ENCODE data around the gene ZDHHC24. TPM values are rescaled to one million over a fixed set of nuclear protein-coding genes. Genes with fewer than 3 reads are reported as not detected.

Gene ZDHHC24
- total RNA-seq, 2 donors from 2014 or later, result 9.9 to 11.7 TPM

DNA sequence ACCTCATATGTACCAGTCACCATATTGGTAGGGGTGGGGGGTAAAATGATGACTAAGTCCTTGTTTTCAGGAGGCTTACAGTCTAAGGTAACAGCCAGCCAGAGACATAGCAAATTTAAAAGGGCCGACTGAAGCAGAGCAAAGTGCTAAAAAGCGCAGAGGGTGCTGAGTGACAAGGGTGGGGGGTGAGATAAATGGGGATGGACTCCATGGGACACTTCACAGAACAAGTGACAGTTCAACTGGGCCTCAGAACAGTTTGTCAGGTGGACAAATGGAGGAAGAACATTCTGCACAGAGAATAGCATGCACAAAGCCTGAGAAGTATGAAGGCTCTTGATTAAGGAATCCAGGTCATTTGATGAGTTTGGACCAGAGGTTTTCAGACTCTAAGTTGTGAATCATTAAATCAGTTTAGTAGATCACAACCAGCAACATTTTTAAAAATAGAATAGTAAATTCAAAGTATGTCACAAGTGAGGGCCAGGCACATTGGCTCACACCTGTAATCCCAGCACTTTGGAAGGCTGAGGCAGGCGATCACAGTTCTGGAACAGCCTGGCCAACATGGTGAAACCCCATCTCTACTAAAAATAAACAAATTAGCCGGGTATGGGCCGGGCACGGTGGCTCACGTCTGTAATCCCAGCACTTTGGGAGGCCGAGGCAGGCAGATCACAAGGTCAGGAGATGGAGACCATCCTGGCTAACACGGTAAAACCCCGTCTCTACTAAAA is 21.4 kb downstream of the ZDHHC24 start:
- DNase-seq, result no peak
- ATAC-seq, result no peak
- intact Hi-C loops (cut with DNase I, micrococcal nuclease), result no loop called here

DNA sequence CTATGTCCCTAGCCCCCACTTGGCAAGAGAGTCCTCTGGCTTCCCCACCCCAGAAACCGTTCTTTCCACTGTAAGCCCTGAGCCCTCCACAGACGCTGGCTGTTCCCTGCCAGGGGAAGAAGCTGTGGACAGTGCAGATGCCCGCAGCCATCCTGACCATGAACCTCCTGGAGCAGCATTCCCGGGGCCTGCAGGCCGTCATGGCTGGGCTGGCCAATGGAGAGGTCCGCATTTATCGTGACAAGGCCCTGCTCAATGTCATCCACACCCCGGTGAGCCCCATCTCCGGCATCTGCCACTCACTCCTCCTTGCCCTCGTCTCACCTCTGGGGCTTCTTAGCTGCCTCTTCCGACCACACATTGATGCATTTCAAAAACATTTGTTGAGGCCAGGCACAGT is 22.2 kb downstream of the ZDHHC24 start:
- DNase-seq, result no peak
- intact Hi-C loops (cut with DNase I, micrococcal nuclease), result no loop called here
- no peak for ATAC-seq

GRCh38 chr11:66510990-66511339 is 34.9 kb downstream of the ZDHHC24 start:
- peak; percentile 44 for ATAC-seq
- intact Hi-C loops (cut with DNase I, micrococcal nuclease), result no loop called here
- no peak for DNase-seq

GRCh38 chr11:66510271-66510989 is 35.4 kb downstream of the ZDHHC24 start, which contains the start of gene BBS1:
Gene BBS1 (plus strand): TSS chr11:66510635. CDS start chr11:66510660, 25 bp downstream.
- intact Hi-C loops (cut with DNase I, micrococcal nuclease), result no loop called here
- ATAC-seq (peak; percentile 100), DNase-seq (peak; percentile 79 to 94)

GRCh38 chr11:66509131-66509561 is 36.7 kb downstream of the ZDHHC24 start:
- DNase-seq, result no peak
- ATAC-seq, result no peak
- intact Hi-C loops (cut with DNase I, micrococcal nuclease), result no loop called here

DNA sequence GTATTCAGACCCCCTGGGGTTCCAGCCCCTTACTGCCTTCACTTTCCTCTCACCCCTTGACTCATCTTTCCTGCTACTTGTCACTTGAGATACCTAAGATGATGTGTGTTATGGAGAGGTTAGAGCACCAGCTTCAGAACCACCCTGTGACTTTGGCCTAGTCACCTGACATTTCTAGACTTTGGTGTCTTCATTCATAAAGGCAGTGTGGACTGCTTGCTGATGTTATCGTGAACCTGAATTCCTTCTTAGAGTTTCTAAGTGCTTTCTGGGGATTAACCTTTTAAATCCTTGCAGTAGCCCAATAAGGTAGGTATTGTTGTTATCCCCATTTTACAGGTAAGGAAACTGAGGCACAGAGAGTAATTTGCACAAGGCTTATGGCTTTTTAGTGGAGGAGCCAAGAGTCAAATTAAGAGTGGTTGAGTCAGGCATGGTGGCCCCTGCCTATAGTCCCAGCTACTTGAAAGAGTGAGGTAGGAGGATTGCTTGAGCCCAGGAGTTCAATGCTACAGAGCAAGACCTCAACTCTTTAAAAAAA is 40.5 kb downstream of the ZDHHC24 start:
- ATAC-seq, result no peak
- no peak for DNase-seq
- intact Hi-C loops (cut with DNase I, micrococcal nuclease), result no loop called here

DNA sequence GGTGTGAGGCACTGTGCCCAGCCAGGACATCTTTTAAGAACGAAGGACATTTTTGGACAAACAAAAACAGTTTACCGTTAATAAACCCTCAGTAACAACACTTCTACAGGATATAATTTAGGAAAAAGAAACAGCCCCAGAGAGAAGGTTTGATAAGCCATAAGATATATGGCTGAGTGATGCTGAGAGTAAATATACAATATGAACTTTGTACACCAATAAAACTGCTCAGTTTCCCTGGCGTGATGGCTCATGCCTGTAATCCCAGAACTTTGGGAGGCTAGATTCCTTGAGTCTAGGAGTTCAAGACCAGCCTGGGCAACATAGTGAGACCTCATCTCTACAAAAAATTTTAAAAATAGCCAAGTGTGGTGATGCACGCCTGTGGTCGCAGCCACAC is 47.3 kb downstream of the ZDHHC24 start:
- DNase-seq (no peak), ATAC-seq (peak; percentile 94)
- intact Hi-C loops (cut with DNase I, micrococcal nuclease), result no loop called here

DNA sequence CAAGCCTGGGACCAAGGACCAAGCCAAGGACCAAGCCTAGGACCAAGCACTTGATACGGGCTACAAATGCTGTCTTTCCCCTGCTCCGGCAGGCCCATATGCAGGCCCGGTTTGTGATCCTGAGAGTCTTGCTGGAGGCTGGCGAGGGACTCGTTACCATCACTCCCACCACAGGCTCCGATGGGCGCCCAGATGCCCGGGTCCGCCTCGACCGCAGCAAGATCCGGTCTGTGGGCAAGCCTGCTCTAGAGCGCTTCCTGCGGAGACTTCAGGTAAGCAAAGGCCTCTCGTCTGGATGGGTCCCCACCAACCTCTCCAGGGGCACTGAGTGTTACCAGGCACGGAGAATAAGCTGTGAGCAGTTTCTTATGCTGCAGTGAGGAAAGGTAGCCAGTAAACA is 48.6 kb downstream of the ZDHHC24 start:
- intact Hi-C loops (cut with DNase I, micrococcal nuclease), result no loop called here
- DNase-seq, result no peak
- no peak for ATAC-seq

DNA sequence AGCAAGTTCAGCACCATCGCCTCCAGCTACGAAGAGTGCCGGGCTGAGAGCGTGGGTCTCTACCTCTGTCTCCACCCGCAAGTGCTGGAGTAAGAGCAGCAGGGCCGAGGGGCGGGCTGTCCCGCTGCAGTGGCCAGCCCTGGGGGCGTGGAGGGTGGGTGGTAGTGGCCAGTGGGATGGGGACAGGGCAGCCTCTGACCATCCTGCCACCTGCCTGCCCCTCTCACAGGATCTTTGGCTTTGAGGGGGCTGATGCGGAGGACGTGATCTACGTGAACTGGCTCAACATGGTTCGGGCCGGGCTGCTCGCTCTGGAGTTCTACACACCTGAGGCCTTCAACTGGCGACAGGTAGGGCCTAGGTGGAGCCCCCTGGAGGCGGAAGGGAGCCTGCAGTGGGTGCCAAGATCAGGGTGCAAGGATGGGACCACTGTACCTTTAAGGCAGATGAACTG is 50.4 kb downstream of the ZDHHC24 start:
- intact Hi-C loops (cut with DNase I, micrococcal nuclease), result no loop called here
- DNase-seq, result no peak
- ATAC-seq, result no peak

- no peak for ATAC-seq
- DNase-seq, result no peak
- intact Hi-C loops (cut with DNase I, micrococcal nuclease), result no loop called here
Observed at GRCh38 chr11:66494935-66495334, 50.9 kb downstream of the ZDHHC24 start.

DNA sequence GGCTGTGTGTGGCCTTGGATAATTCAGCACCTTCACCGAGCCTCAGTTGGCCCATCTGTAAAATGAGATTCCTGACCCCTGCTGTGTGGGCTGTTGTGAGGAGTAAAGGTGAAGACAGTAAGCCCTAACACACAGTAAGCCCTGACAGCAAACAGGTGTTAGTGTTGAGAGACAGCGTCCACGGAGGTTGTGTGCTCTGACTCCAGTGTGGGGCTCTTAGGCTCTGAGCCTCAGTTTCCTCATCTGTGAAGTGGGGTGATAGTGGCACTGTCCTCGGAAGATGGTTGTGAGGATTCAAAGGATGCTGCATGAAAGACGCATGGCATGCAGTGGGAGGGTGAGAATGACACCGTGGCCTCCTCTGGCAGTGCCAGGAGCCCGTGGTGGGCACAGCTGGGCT is 51.4 kb downstream of the ZDHHC24 start:
- DNase-seq (no peak), ATAC-seq (no peak)
- intact Hi-C loops (cut with DNase I, micrococcal nuclease), result no loop called here

- intact Hi-C loops (cut with DNase I, micrococcal nuclease), result no loop called here
- DNase-seq, result no peak
- ATAC-seq, result peak; percentile 77
Observed at GRCh38 chr11:66493130-66493529, 52.7 kb downstream of the ZDHHC24 start.

DNA sequence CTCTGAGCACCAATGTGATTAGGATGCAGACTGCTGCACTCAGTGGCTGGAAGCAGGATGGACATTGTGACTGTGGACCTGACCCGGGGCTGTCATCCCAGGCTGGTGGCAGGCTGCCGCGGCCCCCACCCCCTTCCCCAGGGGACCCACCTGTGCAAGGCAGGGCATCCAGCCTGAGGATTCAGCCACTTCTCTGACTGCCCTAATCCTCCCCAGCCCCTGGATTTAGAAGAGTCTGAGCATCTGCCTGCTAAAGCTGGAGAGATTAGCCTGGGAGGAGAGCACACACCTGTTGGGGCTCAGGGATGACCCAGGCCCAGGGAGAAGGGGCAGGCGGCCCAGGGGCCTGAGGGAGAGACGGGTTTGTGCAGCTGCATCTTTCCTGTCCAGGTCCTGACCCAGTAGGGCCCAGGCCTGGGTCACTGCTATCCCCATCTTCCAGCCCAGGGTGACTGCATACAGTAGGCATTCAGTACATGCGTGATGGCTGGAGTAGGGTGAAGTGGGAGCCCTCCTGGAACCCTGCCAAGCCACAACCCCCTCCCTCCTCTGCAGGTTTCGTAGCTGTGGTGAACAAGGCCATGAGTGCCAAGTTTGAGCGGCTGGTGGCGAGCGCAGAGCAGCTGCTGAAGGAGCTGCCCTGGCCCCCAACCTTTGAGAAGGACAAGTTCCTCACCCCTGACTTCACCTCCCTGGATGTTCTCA is 53.5 kb downstream of the ZDHHC24 start:
- no peak for DNase-seq
- intact Hi-C loops (cut with DNase I, micrococcal nuclease), result no loop called here
- no peak for ATAC-seq

GRCh38 chr11:66491315-66491935 is 54.4 kb downstream of the ZDHHC24 start:
- ATAC-seq, result no peak
- no peak for DNase-seq
- intact Hi-C loops (cut with DNase I, micrococcal nuclease), result no loop called here

DNA sequence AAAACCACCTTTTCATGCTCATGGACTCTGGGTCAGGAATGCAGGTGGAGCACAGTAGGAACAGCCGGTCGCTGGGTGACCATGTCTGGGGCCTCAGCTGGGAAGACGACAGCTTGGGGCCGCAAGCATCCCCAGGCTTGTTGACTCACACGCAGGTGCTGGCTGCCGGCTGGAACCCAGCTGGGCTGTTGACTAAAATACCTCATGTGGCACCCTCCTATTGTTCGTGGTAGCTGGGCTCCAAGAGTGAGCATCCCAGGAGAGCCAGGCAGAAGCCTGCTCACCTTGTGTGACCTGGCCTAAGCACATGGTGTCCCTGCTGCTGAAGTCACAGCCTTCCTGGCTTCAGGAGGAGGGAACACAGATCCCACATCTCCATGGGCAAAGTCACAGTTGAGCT is 56.2 kb downstream of the ZDHHC24 start:
- DNase-seq (no peak), ATAC-seq (no peak)
- intact Hi-C loops (cut with DNase I, micrococcal nuclease), result no loop called here

DNA sequence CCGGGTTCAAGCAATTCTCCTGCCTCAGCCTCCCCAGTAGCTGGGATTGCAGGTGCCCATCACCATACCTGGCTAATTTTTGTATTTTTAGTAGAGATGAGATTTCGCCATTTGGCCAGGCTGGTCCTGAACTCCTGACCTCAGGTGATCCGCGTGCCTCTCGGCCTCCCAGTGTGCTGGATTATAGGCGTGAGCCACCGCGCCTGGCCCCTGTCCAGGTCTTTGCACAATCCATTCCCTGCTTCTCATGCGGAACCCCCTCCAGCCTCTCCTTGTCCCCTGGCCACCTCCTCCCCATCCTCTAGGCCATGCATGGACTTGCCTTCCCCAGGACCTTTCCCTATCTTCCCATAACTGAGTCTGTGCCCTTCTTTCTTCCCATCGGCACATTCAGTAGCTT is 56.9 kb downstream of the ZDHHC24 start:
- intact Hi-C loops (cut with DNase I, micrococcal nuclease), result no loop called here
- no peak for DNase-seq
- no peak for ATAC-seq

DNA sequence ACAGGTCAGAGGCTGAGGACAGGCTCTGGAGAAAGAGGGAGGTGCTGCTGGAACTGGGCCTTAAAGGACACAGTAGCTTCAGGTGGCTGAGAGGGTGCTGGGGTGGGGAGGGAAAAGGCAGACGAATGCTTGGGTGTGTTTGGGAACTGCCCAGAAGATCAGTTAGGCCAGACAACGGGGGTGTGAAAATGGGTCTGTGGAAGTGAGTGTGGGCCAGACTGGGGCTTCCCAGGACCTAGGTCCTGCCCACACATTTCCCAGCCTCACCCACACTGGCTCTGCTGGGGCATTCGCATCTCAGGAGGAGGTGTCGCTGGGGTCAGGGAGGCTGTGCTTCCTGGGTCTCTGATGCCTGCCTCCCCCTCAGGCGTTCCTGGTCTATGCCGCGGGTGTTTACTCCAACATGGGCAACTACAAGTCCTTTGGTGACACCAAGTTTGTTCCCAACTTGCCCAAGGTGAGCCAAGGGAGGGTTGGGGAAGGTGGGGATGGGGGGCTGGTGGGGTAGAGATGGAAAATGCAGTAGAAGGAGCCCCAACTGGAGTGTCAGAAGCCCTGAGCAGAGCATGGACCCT is 61.0 kb downstream of the ZDHHC24 start:
- DNase-seq (no peak), ATAC-seq (no peak)
- intact Hi-C loops (cut with DNase I, micrococcal nuclease), result no loop called here

DNA sequence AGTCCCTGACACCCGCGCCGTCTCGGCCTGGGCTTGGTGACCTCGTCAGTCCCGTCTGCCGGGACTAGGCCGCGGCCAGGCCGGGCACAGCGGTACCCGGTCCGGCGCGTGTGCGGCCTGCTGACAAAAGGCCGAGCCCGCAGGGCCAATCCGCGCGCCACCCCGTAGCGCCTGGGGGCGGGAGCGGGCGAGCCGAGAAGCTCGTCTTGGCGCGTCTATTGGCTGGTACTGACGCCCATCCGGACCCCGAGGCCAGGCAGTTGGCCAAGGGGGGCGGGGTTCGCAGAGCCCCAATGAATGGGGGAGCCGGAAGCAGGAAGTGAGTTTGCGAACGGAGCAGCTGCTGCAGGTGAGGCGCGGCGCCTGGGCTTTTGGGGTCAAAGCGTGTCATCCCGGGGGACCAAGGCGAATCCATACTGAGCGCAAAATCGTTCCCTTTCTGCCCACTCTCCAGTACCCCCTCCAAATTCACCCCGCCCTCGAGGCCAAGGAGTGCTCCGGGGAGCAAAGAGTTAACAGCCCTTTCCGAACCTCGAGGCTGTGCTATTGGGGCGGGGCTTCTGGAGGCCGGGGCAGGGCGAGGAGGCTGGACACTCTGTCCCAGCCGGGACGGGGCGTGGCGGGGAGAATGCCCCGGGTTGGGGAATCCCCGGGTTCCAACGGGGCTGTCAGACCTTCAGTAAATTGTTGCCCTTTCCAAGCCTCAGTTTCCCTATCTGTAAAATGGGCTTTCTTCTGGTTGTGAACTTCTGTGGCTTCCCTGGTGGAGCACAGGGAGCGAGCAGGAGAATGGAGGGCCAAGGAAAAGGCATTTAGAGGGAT is 65.5 kb downstream of the ZDHHC24 start, which contains the start of gene DPP3:
DPP3 (plus strand) TSS at position 318 of the 822 bp plus-strand sequence. CDS start 1,767 bp downstream, outside the sequence.
- DNase-seq, result peak; percentile 98
- intact Hi-C loops (cut with DNase I, micrococcal nuclease), result no loop called here
- ATAC-seq, result peak; percentile 93
